Measurements from ENCODE around the gene MIGA2.
A peak's percentile ranks its signal among the peaks of the same experiment; 100 is the strongest.

MIGA2 gene

DNA sequence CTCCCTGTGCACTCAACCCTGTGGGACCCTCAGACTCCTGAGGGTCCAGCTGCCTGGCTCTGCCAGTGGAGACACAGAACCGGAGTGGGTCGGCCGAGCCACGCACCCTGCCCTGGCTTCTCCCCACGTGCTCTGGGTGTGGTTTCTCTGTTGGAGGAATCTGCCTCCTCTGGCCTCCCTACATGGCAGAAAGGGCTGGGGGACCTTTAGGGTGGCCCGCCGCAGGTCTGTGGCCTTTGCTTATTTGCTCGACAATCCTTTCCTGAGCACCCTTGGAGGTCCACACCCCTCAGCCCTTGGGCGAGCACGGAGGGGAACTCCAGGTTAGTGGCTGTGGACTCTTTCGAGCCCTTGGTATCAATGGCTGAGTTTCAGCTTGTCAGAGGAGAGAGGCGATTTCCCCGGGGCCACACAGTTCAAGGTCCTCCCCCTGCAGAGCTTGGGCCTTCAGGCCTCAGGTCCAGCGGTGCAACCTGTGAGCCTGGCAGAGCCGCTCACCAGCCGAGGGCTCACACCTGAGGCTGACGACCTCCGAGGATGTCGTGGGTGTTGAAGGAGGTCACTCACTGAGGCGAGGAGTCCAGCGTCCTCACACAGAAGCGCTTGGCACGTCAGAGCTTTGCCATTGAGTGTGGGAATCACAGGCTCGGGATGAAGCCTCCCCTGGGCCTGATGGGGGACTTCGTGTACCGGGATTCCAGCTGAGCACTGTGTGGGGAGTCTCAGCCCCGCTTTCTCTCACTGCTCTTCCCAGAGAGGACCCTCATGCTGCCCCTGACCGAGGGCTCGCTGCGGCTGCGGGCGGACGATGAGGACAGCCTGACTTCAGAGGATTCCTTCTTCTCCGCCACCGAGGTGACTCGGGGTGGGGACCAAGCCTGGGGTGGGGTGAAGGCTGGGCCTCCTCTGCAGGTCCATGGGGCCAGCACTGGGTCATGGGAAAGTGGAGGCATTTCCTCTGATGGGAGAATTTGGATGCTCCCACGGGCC, 23.7 kb downstream of the MIGA2 start:
- Histone ChIP-seq H3K9me3 (ENCODE audit: control insufficient read depth, insufficient read depth, low read depth, low read length) (no peaks in the 10 kb centered on the region), H3K36me3 (ENCODE audit: control insufficient read depth in 2 of 2, insufficient read depth in 1 of 2, low read length in 2 of 2) (peaks cover 4 to 50% of the 10 kb centered on the region in 2 experiments; a peak in 2 of 3 replicates), H3K27ac (ENCODE audit: extremely low read depth, low read depth, low read length) (no peak overlapping the region), H3K4me1 (ENCODE audit: control insufficient read depth, insufficient read depth, low read length) (no peaks in the 10 kb centered on the region), H3K4me3 (ENCODE audit: low read depth, low read length) (no peak overlapping the region)
- TF ChIP-seq YY1 (tag by site-specific recombination; IDR thresholded peaks at IDR 0.05) (no peak), KLF7 (tag by site-specific recombination; IDR thresholded peaks at IDR 0.05; ENCODE audit: borderline replicate concordance) (no peak), HIC1 (tag by site-specific recombination; IDR thresholded peaks at IDR 0.05) (no peak), ZNF350 (tag by site-specific recombination; IDR thresholded peaks at IDR 0.05) (no peak), ZNF658 (tag by site-specific recombination; IDR thresholded peaks at IDR 0.05) (no peak), ZNF76 (tag by site-specific recombination; IDR thresholded peaks at IDR 0.05; ENCODE audit: borderline replicate concordance, low read depth) (no peak)
- ChIA-PET POLR2A (no interaction called here), CTCF (interaction anchor here (0.9 kb wide), 1 partner anchor 77 kb away, joined by 4 read pairs; no protein-coding TSS in a partner anchor)

DNA sequence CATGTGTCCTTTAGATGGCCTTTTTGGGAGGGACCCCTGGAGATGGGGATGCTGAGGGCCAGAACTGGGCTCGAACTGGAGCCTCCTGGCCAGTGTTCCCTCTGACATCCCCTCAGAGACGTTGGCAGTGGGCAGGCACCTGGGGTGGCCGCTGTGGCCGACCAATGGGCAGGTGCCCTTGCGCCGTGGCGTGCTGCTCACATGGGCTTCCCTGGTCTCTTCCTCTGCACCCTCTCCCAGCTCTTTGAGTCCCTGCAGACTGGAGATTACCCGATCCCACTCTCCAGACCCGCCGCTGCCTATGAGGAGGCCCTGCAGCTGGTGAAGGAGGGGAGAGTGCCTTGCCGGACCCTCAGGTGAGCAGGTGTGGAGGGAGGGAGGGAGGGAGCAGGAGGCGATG, 24.6 kb downstream of the MIGA2 start:
- Histone ChIP-seq H3K36me3 (ENCODE audit: control insufficient read depth in 2 of 2, insufficient read depth in 1 of 2, low read length in 2 of 2) (peaks cover 4 to 57% of the 10 kb centered on the region in 2 experiments; a peak in 2 of 3 replicates), H3K4me1 (ENCODE audit: control insufficient read depth, insufficient read depth, low read length) (no peaks in the 10 kb centered on the region), H3K9me3 (ENCODE audit: control insufficient read depth, insufficient read depth, low read depth, low read length) (no peaks in the 10 kb centered on the region), H3K4me3 (ENCODE audit: low read depth, low read length) (no peak overlapping the region), H3K27ac (ENCODE audit: extremely low read depth, low read depth, low read length) (no peak overlapping the region)
- ChIA-PET CTCF (no interaction called here), POLR2A (no interaction called here)
- no peak for TF ChIP-seq BCL11B (tag by site-specific recombination; IDR thresholded peaks at IDR 0.05; ENCODE audit: low read depth)
- no peak for TF ChIP-seq ZBTB17 (tag by site-specific recombination; IDR thresholded peaks at IDR 0.05)
- no peak for TF ChIP-seq KLF9 (tag by site-specific recombination; IDR thresholded peaks at IDR 0.05; ENCODE audit: low read depth)

DNA sequence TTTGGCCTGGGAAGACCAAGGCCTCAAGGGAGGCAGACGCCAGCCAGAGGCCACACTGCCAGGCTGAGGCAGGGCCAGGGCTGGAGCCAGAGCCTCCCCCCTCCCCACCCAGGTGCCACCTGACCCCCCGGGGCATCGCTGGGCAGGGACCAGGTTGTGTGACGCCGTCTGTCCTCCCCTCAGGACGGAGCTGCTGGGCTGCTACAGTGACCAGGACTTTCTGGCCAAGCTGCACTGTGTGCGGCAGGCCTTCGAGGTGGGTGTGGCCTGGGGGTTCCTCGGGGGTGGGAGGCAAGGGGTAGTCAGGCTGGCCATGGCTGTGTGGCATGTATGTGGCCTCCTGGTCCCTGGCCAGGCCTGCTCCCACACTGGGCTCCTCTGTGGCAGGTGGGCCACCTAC, 26.6 kb downstream of the MIGA2 start:
- Histone ChIP-seq H3K9me3 (ENCODE audit: control insufficient read depth, insufficient read depth, low read depth, low read length) (no peaks in the 10 kb centered on the region), H3K36me3 (ENCODE audit: control insufficient read depth in 2 of 2, insufficient read depth in 1 of 2, low read length in 2 of 2) (peaks cover 4 to 68% of the 10 kb centered on the region in 2 experiments; a peak in 2 of 3 replicates), H3K4me3 (ENCODE audit: low read depth, low read length) (no peak overlapping the region), H3K27ac (ENCODE audit: extremely low read depth, low read depth, low read length) (no peak overlapping the region), H3K4me1 (ENCODE audit: control insufficient read depth, insufficient read depth, low read length) (no peaks in the 10 kb centered on the region)
- CTCF ChIA-PET: no interaction called here
- TF ChIP-seq ZNF585B (tag by site-specific recombination; IDR thresholded peaks at IDR 0.05) (no peak), KLF9 (tag by site-specific recombination; IDR thresholded peaks at IDR 0.05; ENCODE audit: low read depth) (0 out of 2 replicates have a peak, but pooled peaks have one; percentile 23)
- POLR2A ChIA-PET: interaction anchor here (0.6 kb wide), 1 partner anchor 1213 kb away, joined by 3 read pairs; no protein-coding TSS in a partner anchor

- Histone ChIP-seq H3K4me3 (ENCODE audit: low read depth, low read length) (no peak overlapping the region), H3K4me1 (ENCODE audit: control insufficient read depth, insufficient read depth, low read length) (no peaks in the 10 kb centered on the region), H3K27ac (ENCODE audit: extremely low read depth, low read depth, low read length) (no peak overlapping the region), H3K36me3 (ENCODE audit: control insufficient read depth in 2 of 2, insufficient read depth in 1 of 2, low read length in 2 of 2) (peaks cover 4 to 71% of the 10 kb centered on the region in 2 experiments; a peak in 2 of 3 replicates), H3K9me3 (ENCODE audit: control insufficient read depth, insufficient read depth, low read depth, low read length) (no peaks in the 10 kb centered on the region)
- ChIA-PET CTCF (no interaction called here), POLR2A (no interaction called here)
- TF ChIP-seq YY2 (tag by site-specific recombination; IDR thresholded peaks at IDR 0.05) (no peak), EGR2 (tag by site-specific recombination; IDR thresholded peaks at IDR 0.05; ENCODE audit: low read depth) (no peak), SALL2 (tag by site-specific recombination; IDR thresholded peaks at IDR 0.05; ENCODE audit: borderline replicate concordance) (no peak), ZNF16 (tag by site-specific recombination; IDR thresholded peaks at IDR 0.05; ENCODE audit: low read depth) (no peak), ZNF664 (tag by site-specific recombination; IDR thresholded peaks at IDR 0.05) (no peak), ZNF777 (tag by site-specific recombination; IDR thresholded peaks at IDR 0.05; ENCODE audit: borderline replicate concordance) (no peak)
- TF ChIP-seq, protein P1, sequence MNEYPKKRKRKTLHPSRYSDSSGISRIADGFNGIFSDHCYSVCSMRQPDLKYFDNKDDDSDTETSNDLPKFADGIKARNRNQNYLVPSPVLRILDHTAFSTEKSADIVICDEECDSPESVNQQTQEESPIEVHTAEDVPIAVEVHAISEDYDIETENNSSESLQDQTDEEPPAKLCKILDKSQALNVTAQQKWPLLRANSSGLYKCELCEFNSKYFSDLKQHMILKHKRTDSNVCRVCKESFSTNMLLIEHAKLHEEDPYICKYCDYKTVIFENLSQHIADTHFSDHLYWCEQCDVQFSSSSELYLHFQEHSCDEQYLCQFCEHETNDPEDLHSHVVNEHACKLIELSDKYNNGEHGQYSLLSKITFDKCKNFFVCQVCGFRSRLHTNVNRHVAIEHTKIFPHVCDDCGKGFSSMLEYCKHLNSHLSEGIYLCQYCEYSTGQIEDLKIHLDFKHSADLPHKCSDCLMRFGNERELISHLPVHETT (tag by site-specific recombination; IDR thresholded peaks at IDR 0.05): no peak
- TF ChIP-seq, protein P2, sequence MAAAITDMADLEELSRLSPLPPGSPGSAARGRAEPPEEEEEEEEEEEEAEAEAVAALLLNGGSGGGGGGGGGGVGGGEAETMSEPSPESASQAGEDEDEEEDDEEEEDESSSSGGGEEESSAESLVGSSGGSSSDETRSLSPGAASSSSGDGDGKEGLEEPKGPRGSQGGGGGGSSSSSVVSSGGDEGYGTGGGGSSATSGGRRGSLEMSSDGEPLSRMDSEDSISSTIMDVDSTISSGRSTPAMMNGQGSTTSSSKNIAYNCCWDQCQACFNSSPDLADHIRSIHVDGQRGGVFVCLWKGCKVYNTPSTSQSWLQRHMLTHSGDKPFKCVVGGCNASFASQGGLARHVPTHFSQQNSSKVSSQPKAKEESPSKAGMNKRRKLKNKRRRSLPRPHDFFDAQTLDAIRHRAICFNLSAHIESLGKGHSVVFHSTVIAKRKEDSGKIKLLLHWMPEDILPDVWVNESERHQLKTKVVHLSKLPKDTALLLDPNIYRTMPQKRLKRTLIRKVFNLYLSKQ (tag by site-specific recombination; IDR thresholded peaks at IDR 0.05; ENCODE audit: borderline replicate concordance): no peak
Observed at GRCh38 chr9:129064499-129064908, 28.1 kb downstream of the MIGA2 start.
